Panc1 (cell line): ENCODE measurements around the gene CACNA1D. TPM values are rescaled to one million over a fixed set of nuclear protein-coding genes. Genes with fewer than 3 reads are reported as not detected.

Experiments used
- ATAC-seq: fragments of 200-7000 bp; cut with Tn5 transposase; 2 replicates; pipeline ENCODE4 v1.9.1; 2020; ENCODE audit warnings: mild to moderate bottlenecking, moderate library complexity
- BruUV-seq: library from RNA; stranded (reverse); fragments of 400-500 nt; replicated peaks from 2 replicates; lab custom pipeline; 2021; lab: Mats Ljungman, UMichigan
- CTCF ChIA-PET: fragments of 300-600 bp; sonication (Branson Sonifier 250); formaldehyde crosslinking; loops from one replicate; lab custom pipeline; 2022; ENCODE audit warnings: antibody characterized with exemption; lab: Charles Lee
- POLR2A ChIA-PET: fragments of 300-600 bp; sonication (Branson Sonifier 250); formaldehyde crosslinking; loops from one replicate; lab custom pipeline; 2022; ENCODE audit warnings: antibody characterized with exemption; lab: Charles Lee
- DNase-seq: peaks from one replicate; pipeline ENCODE4 v3.0.0-alpha.2; 2010; ENCODE audit warnings: low read depth, low spot score
- H3K27ac ChIP-seq: 2 replicates; pipeline ENCODE4 v1.5.1; 2011; ENCODE audit warnings: mild to moderate bottlenecking, low read length, inconsistent platforms
- H3K27me3 ChIP-seq: fragments of 200-500 bp; sonication (Bioruptor generic); 2 replicates; pipeline ENCODE4 v1.6.0; 2014; ENCODE audit warnings: low read length, inconsistent platforms; ENCODE audit not compliant: control insufficient read depth, insufficient read depth
- H3K36me3 ChIP-seq: fragments of 200-500 bp; sonication (Bioruptor generic); 2 replicates; pipeline ENCODE4 v1.5.1; 2014; ENCODE audit warnings: inconsistent platforms, mild to moderate bottlenecking, low read length, moderate library complexity; ENCODE audit not compliant: control insufficient read depth, insufficient read depth
- H3K4me1 ChIP-seq: 2 replicates; pipeline ENCODE4 v1.5.1; 2011; ENCODE audit warnings: inconsistent platforms, mild to moderate bottlenecking, low read length, moderate library complexity; ENCODE audit not compliant: control insufficient read depth, insufficient read depth
- H3K4me3 ChIP-seq, 2 experiments: 2 replicates each; pipeline ENCODE4 v1.5.1; 2011 to 2012; ENCODE audit warnings: low read depth in 2 of 2, low read length in 2 of 2, mild to moderate bottlenecking in 2 of 2, inconsistent platforms in 1 of 2, moderate library complexity in 1 of 2
- H3K9me3 ChIP-seq: fragments of 200-500 bp; sonication (Bioruptor generic); 2 replicates; pipeline ENCODE4 v1.5.1; 2014; ENCODE audit warnings: low read depth, mild to moderate bottlenecking, inconsistent platforms, low read length, moderate library complexity; ENCODE audit not compliant: control insufficient read depth, insufficient read depth
- CTCF ChIP-seq: fragments of 450-650 bp; IDR thresholded peaks from 2 replicates; pipeline ENCODE4 v1.5.1; 2017; ENCODE audit warnings: mild to moderate bottlenecking
- POLR2AphosphoS5 ChIP-seq: IDR thresholded peaks from 2 replicates; pipeline ENCODE4 v1.6.1; 2012; ENCODE audit warnings: mild to moderate bottlenecking, low read depth, low read length, moderate library complexity
- REST ChIP-seq, 2 experiments: IDR thresholded peaks; 2 replicates each; pipeline ENCODE4 v1.6.1; 2011 to 2012; ENCODE audit warnings: low read depth in 2 of 2, control low read depth in 1 of 2, low read length in 1 of 2, mild to moderate bottlenecking in 1 of 2, moderate library complexity in 1 of 2; ENCODE audit not compliant: insufficient read depth in 1 of 2
- SIN3A ChIP-seq: IDR thresholded peaks from 2 replicates; pipeline ENCODE4 v1.6.1; 2012; ENCODE audit warnings: low read depth, mild to moderate bottlenecking, low read length, moderate library complexity, borderline replicate concordance; ENCODE audit not compliant: insufficient read depth
- TCF7L2 ChIP-seq: IDR thresholded peaks from 2 replicates; pipeline ENCODE4 v1.6.1; 2011; ENCODE audit warnings: mild to moderate bottlenecking, low read depth, low read length, inconsistent platforms
- in situ Hi-C: cut with HindIII; loops from 2 replicates; pipeline ENCODE4 v1.10.0; 2016; ENCODE audit warnings: low sequenced_read_pairs, low pct_unique_long_range_greater_than_20kb
- intact Hi-C: fragments of 100-400 bp; cut with micrococcal nuclease; formaldehyde crosslinking; loops from one replicate; pipeline ENCODE4 v1.10.0; 2022; ENCODE audit not compliant: unreplicated experiment
- total RNA-seq: library from RNA; stranded (reverse); gene quantifications from one replicate; pipeline ENCODE4 v1.2.1, GENCODE V29; 2021; ENCODE audit not compliant: unreplicated experiment

Gene CACNA1D
- total RNA-seq, 1 experiment from 2014 or later, result 23.0 TPM

DNA sequence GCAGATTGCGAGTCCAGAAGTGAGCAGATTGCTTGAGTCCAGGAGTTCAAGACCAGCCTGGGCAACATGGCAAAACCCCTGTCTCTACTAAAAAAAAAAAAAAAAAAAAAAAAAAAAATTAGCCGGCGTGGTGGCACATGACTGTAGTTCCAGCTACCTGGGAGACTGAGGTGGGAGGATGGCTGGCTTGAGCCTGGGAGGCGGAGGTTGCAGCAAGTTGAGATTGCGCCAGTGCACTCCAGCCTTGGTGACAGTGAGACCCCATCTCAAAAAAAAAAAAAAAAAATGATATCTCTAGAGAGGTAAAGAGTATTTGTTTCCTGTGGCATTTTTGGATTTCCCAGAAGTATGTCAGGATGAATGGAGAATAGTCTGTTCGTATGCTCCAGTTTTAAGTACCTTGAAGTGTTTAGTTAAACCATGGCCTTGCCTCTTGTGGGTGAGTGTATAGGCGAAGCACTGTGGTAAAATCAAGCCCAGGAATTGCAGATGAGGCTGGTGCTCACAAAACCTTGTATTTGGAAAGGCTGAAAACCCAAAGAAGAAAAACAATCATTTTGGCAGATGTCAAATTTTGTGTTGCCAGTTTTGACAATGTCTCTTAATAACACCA, 5.9 kb downstream of the CACNA1D start:
- intact Hi-C loops, result no loop called here
- CTCF ChIA-PET, result no interaction called here
- no TSS peak for BruUV-seq
- Histone ChIP-seq H3K27ac (no peak overlapping the region), H3K36me3 (no peaks in the 10 kb centered on the region), H3K4me1 (peaks cover 32% of the 10 kb centered on the region), H3K27me3 (no peaks in the 10 kb centered on the region), H3K9me3 (no peaks in the 10 kb centered on the region), H3K4me3 (no peak overlapping the region)
- ATAC-seq, result no peak
- no peak for DNase-seq
- in situ Hi-C loops, result no loop called here
- no peak for TF ChIP-seq TCF7L2
- no peak for TF ChIP-seq SIN3A
- no peak for TF ChIP-seq REST (IDR thresholded peaks at IDR 0.05; ENCODE audit: insufficient read depth in 1 of 2, low read depth in 2 of 2, low read length in 1 of 2)
- TF ChIP-seq CTCF, result no peak
- no peak for TF ChIP-seq POLR2AphosphoS5
- POLR2A ChIA-PET, result interaction anchor here (0.7 kb wide), 1 partner anchor 137 kb away, joined by 3 read pairs; no protein-coding TSS in a partner anchor

- ChIA-PET POLR2A (no interaction called here), CTCF (no interaction called here)
- no TSS peak for BruUV-seq
- intact Hi-C loops, result no loop called here
- Histone ChIP-seq H3K9me3 (no peaks in the 10 kb centered on the region), H3K4me1 (peaks cover 32% of the 10 kb centered on the region), H3K4me3 (no peak overlapping the region), H3K27me3 (no peaks in the 10 kb centered on the region), H3K27ac (no peak overlapping the region; the same call in 1 of the 2 replicates), H3K36me3 (no peaks in the 10 kb centered on the region)
- DNase-seq (no peak), ATAC-seq (no peak)
- in situ Hi-C loops, result no loop called here
- TF ChIP-seq REST (IDR thresholded peaks at IDR 0.05; ENCODE audit: insufficient read depth in 1 of 2, low read depth in 2 of 2, low read length in 1 of 2), result no peak
- no peak for TF ChIP-seq POLR2AphosphoS5
- TF ChIP-seq TCF7L2, result no peak
- no peak for TF ChIP-seq CTCF
- no peak for TF ChIP-seq SIN3A
Measured at GRCh38 chr3:53501178-53501577, 6.8 kb downstream of the CACNA1D start.
